Activated CD8-positive, alpha-beta memory T cell treated with anti-CD3 and anti-CD28 coated beads for 24 hours (primary cell): ENCODE results near the gene EEF1AKMT3.
A peak's percentile ranks its signal among the peaks of the same experiment; 100 is the strongest.
"Not testable (repeated sequence)": the region's sequence is repeated elsewhere in the genome, so short reads cannot be mapped to it uniquely, and the experiment has no call there.

Experiments used
- DNase-seq: peaks from one replicate; pipeline ENCODE4 v3.0.0-alpha.2; 2020

Gene EEF1AKMT3

GRCh38 chr12:57765698-57766463 lies 6.5 kb upstream of the EEF1AKMT3 start:
- DNase-seq = peak; percentile 68

DNA sequence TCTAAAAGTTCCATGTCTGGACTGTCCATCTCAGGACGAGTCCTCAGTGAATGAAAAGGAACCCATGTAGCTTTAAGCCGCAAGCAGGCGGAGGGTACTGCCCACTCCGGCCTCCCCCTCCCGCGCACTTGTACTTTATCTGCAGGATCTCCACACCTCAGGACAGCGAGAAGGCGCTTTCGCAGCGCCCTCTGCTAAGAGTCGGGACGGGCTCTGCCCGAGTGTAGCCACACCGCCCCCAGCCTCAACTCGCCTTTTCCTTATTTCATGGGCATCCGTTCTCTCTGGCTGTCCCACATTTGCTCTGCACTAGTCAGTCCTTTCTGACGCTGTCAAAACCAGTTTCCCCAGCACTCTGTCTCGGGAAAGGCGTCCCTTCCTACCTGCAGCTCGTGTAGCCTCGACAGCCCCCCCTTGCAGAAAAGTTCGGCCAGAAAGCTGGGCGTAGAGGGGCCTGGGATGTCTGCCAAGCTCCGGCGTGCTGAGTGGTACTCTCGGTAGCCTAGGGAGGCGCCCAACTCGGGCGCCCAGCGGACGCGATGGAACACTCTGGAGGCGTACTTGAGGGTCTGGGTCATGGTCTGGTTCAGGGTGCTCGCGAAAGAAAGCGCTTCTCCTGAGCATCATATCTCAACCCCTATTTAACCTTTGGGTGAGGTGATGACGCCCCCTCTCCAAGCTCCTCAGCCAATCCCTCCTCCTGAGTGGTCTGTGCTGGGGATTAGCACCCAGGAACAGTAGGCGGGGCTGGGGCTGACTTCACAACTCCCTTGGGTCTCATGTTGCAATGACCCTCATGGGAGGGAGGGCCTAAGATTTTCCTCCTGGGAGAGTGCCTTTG lies 5.7 kb upstream of the EEF1AKMT3 start, which contains the start of gene CYP27B1:
TSS of gene CYP27B1 (minus strand) at position 615 of the 841 bp plus-strand sequence. CDS start at position 578, 37 bp downstream.
- DNase-seq = peak; percentile 71

DNA sequence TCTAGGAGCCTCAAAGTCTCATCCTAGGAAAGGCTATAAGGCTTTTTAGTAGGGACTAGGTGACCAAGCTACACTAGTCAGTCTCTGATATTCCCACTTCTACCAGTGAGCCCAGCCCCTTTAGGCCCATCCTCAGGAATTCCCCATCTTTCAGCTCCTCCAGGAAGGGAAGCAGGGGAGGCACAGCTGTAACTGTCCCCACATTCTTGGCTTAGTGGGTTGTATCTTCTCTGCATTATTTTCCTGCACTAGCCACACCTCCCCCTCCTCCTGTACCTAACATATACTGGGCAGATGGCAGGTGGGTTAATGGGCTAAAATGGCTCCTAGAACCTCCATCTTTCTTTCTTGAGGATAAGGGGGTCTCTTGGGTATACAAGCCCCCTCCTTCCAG lies 5.1 kb upstream of the EEF1AKMT3 start:
- DNase-seq = no peak

- DNase-seq = no peak
Measured at GRCh38 chr12:57767876-57768275, 4.5 kb upstream of the EEF1AKMT3 start.

DNA sequence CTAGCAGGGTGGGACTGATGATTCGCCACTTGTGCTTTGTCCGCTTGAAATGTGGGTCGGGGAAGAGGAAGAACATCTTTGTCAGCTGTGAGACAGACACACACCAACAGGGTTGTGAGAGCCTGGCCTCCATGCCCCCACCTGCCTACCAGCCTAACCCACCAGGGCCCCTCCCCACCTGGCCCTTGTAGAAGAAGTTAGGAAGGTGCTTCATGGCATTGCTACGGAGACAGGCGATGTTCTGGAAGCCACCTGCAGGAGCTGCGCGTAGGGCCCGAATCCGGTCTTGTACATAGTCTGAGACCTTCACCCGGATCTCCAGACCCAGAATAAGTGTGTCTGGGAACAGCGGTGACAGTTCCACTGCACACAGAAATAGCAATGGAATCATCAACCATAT lies 2.8 kb upstream of the EEF1AKMT3 start:
- DNase-seq = no peak

GRCh38 chr12:57770734-57771133 lies 1.7 kb upstream of the EEF1AKMT3 start:
- no peak for DNase-seq

GRCh38 chr12:57771236-57771872 lies 1.1 kb upstream of the EEF1AKMT3 start:
- no peak for DNase-seq

DNA sequence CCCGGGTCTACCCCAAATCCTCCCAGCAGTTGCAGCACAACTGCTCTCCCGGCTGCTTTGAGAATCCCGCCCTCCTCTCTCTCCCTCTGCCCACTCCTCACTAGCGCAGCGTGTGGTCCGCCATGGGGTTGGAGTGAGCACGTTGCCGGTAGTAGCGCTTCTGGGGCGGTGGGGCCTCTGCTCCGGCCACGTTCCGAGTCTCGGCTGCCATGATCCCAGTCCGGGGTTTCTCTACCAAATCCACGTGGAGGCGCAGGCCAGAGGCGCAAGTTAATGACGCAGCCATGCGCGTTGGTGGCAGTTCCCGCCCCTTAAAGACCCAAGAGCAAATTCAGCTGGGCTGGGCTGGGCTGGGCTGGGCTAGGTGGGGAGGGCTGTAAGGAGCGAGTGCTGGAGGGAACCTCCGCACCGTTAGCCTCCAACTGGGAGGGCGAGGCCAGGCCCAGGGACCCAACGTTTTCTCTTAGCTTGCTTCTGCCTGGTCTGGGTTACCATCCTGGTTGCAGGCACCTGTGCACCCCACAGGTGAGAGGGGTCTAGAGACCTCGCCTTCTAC lies 463 bp upstream of the EEF1AKMT3 start, which contains the start of gene METTL1:
TSS of gene METTL1 (minus strand) at position 233 of the 556 bp plus-strand sequence. CDS start at position 211, 22 bp downstream.
- DNase-seq = peak; percentile 98

DNA sequence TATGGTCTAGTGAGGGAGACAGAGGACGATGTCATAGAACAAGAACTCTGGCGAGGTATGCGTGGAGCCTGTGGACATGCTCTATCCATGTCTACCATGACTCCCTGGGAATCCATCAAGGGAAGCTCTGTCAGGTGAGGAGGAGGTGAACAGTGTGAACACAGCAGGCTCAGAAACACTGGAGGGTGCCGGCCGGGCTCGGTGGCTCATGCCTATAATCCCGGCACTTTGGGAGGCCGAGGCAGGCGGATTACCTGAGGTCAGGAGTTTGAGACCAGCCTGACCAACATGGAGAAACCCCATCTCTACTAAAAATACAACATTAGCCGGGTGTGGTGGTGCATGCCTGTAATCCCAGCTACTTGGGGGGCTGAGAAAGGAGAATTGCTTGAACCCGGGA lies 2.2 kb downstream of the EEF1AKMT3 start:
- DNase-seq = not testable (repeated sequence)

DNA sequence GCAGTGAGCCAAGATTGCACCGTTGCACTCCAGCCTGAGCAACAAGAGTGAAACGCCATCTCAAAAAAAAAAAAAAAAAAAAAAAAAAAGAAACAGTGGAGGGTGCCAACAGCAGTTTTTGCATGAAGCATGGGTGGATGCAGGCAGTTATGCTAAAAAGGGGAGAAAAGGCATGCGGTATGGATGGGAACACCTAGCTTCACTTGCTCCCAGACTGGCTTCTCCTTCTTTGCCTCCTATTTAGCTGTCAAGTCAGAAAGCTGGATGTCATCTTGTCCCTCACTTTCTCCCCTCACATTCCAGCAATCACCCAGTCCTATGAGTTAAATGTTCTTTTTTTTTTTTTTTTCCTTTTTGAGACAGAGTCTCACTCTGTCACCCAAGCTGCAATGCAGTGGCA lies 2.6 kb downstream of the EEF1AKMT3 start:
- DNase-seq = no peak

- DNase-seq = no peak
Measured at GRCh38 chr12:57775563-57776246, 3.3 kb downstream of the EEF1AKMT3 start.

GRCh38 chr12:57776247-57776587 lies 3.8 kb downstream of the EEF1AKMT3 start:
- DNase-seq = no peak

DNA sequence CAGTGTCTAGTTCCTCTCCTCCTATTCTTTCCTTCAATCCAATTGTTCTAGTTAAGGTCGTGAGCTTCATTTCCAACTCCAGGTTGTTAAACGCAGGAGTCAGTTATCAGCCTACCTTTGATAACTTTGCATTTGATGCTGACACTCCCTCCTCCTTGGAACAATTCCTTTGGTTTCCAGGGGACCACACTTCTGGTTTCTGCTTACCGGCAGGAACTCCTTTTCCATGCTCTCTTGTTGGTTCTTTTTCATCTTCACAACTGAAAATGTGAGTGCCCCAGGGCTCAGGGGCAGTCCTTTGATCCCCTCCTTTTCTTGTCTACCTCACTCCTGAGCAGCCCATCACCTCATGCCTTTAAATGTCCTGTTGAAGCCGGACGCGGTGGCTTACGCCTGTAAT lies 5.0 kb downstream of the EEF1AKMT3 start:
- no peak for DNase-seq

- no peak for DNase-seq
Measured at GRCh38 chr12:57777911-57778310, 5.5 kb downstream of the EEF1AKMT3 start.

DNA sequence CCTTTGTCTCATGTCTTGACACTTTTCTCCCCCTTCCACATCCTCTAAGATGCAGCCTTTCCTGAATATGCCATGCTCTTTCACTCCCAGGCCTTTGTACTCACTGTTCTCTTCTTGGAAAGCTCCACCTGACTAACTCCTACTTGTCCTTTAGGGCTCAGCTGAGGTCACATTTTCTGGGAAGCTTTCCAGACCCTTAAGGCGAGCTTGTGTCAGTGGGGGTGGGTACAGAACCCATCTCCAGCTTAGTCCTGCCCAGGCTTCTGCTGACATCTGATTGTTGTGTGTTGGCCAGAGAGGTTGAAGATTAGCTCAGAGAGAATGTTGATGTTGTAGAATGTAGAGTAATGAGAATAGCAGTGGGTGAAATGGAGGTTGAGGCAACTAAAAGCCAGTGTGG lies 7.3 kb downstream of the EEF1AKMT3 start:
- no peak for DNase-seq

GRCh38 chr12:57780284-57780897 lies 8.0 kb downstream of the EEF1AKMT3 start:
- DNase-seq = no peak

DNA sequence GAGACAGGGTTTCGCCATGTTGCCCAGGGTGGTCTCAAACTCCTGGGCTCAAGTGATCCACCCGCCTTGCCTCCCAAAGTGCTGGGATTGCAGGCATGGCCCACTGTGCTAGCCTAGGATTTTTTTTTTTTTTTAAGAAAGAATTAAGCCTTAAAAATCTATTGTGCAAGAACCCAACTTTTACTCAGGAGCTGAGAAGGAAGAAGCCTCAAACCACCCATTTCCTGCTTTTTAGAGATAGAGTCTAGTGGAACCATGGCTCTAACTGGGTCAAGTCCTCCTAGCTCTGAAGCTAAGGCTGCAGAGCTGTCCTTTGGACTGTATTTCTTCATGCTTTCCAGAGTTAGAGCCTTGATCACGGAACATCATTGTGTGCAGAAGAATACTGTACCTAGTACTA lies 8.8 kb downstream of the EEF1AKMT3 start:
- no peak for DNase-seq

DNA sequence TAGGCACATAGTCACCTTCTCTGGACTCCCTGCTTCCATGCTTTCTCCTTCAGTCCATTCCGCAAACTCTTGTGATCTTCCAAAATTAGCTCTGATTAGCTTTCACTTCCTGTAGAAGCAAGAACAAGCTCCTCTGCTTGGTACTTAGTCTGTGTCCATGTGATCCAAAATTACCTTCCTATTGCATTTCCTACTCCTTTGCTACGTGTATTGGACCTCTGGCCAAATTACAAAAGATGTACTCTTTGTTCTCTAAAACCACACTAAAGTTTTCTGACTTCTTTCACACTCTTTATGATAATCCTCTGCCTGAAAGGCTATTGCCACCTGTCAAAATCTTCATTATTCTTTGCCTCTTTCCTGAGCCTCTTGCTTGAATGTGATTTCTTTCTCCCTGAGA lies 9.4 kb downstream of the EEF1AKMT3 start:
- no peak for DNase-seq

- DNase-seq = no peak
Measured at GRCh38 chr12:57782243-57782607, 9.8 kb downstream of the EEF1AKMT3 start.

GRCh38 chr12:57782608-57783465 lies 10.4 kb downstream of the EEF1AKMT3 start, which contains the start of gene TSFM:
Gene TSFM (plus strand): TSS chr12:57782787. CDS start chr12:57782802, 15 bp downstream.
- peak; percentile 99 for DNase-seq

DNA sequence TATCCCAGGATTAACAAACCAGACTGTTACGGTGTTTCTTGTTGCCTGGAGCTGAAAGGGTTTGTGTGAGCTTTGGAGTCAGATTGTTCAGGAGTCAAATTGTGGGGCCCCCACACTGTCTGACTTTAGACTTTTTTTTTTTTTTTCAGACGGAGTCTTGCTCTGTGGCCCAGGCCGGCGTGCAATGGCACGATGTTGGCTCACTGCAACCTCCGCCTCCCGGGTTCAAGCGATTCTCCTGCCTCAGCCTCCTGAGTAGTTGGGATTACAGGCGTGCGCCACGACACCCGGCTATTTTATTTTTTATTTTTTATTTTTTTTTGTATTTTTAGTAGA lies 11.0 kb downstream of the EEF1AKMT3 start:
- no peak for DNase-seq
